A549 (cell line): ENCODE measurements around the gene EPPIN. TPM values are rescaled to one million over a fixed set of nuclear protein-coding genes. Genes with fewer than 3 reads are reported as not detected.

Experiments used
- ATAC-seq, 2 experiments: fragments of 200-7000 bp in 1 of 2; fragments of >200 bp in 1 of 2; cut with Nextera tagmentation in 1 of 2; cut with Tn5 transposase in 1 of 2; 3 replicates each; pipeline versions ENCODE4 v1.8.0 to v1.9.1; 2018 to 2020; ENCODE audit warnings: mild to moderate bottlenecking in 1 of 2, moderate library complexity in 1 of 2
- CTCF ChIA-PET: fragments of 300-600 bp; sonication (Branson Sonifier 250); formaldehyde crosslinking; extraction: SDS; loops from one replicate; lab custom pipeline; 2021; ENCODE audit warnings: antibody characterized with exemption, inconsistent platforms; lab: Yijun Ruan, JAX
- POLR2A ChIA-PET: fragments of 350-600 bp; formaldehyde crosslinking; extraction: SDS; loops from one replicate; lab custom pipeline; 2021; ENCODE audit warnings: antibody characterized with exemption, inconsistent platforms; lab: Yijun Ruan, JAX
- DNase-seq, 2 experiments: peaks; one replicate each; pipeline versions ENCODE4 v3.0.0 to v3.0.0-alpha.2; 2011 to 2016; ENCODE audit warnings: low read depth in 1 of 2, low spot score in 1 of 2
- FAIRE-seq: peaks from 2 replicates; lab custom pipeline; 2011; peaks lifted over from hg19 to GRCh38; lab: Jason Lieb, UNC
- H3K27ac ChIP-seq, 2 experiments: fragments of >200 bp; sonication (Bioruptor Twin); formaldehyde crosslinking; 3 replicates each; pipeline ENCODE4 v1.5.1; 2016 to 2017
- H3K4me1 ChIP-seq: fragments of >200 bp; sonication (Bioruptor Twin); formaldehyde crosslinking; 3 replicates; pipeline ENCODE4 v1.6.1; 2016
- H3K4me2 ChIP-seq: fragments of >200 bp; sonication (Bioruptor Twin); formaldehyde crosslinking; 3 replicates; pipeline ENCODE4 v1.6.1; 2016
- H3K4me3 ChIP-seq: fragments of >200 bp; sonication (Bioruptor Twin); formaldehyde crosslinking; 3 replicates; pipeline ENCODE4 v1.5.1; 2016
- H3K9me3 ChIP-seq: fragments of >200 bp; sonication (Bioruptor Twin); formaldehyde crosslinking; 3 replicates; pipeline ENCODE4 v1.6.1; 2016
- ATOH8 ChIP-seq: fragments of 250-450 bp; sonication (Bioruptor Pico); IDR thresholded peaks from 2 replicates; pipeline ENCODE4 v1.5.0; 2020; ENCODE audit warnings: low read depth, mild to moderate bottlenecking, moderate library complexity
- BHLHE40 ChIP-seq: IDR thresholded peaks from 2 replicates; pipeline ENCODE4 v1.6.1; 2012; ENCODE audit warnings: low read depth, low read length, inconsistent platforms
- E2F6 ChIP-seq: IDR thresholded peaks from 2 replicates; pipeline ENCODE4 v1.6.1; 2012; ENCODE audit warnings: low read depth, borderline replicate concordance
- EHF ChIP-seq: fragments of 250-450 bp; sonication (Bioruptor Pico); IDR thresholded peaks from 2 replicates; pipeline ENCODE4 v1.5.0; 2020; ENCODE audit warnings: mild to moderate bottlenecking
- EHMT2 ChIP-seq: fragments of 200-600 bp; sonication (generic); IDR thresholded peaks from 2 replicates; pipeline ENCODE4 v1.6.1; 2016; ENCODE audit warnings: antibody characterized with exemption, low read depth, mild to moderate bottlenecking, moderate library complexity
- ELK1 ChIP-seq: fragments of 150-350 bp; IDR thresholded peaks from 2 replicates; pipeline ENCODE4 v1.6.1; 2014; ENCODE audit warnings: low read depth, mild to moderate bottlenecking, low read length
- EP300 ChIP-seq, 2 experiments: fragments of >200 bp; sonication (Bioruptor Twin); formaldehyde crosslinking; IDR thresholded peaks; 2 replicates in 1 of 2; 3 replicates in 1 of 2; pipeline ENCODE4 v1.6.1; 2016 to 2017
- GATA3 ChIP-seq: IDR thresholded peaks from 2 replicates; pipeline ENCODE4 v1.6.1; 2012; ENCODE audit warnings: borderline replicate concordance
- HDAC2 ChIP-seq: fragments of 200-600 bp; sonication (generic); IDR thresholded peaks from 2 replicates; pipeline ENCODE4 v1.6.1; 2016
- HEYL ChIP-seq: fragments of 250-450 bp; sonication (Bioruptor Pico); IDR thresholded peaks from 2 replicates; pipeline ENCODE4 v1.8.0; 2021; ENCODE audit warnings: mild to moderate bottlenecking, moderate library complexity
- HMGXB4 ChIP-seq: fragments of 250-450 bp; sonication (Bioruptor Pico); IDR thresholded peaks from 2 replicates; pipeline ENCODE4 v1.5.0; 2021; ENCODE audit warnings: mild to moderate bottlenecking, moderate library complexity, borderline replicate concordance
- JUNB ChIP-seq: fragments of >200 bp; sonication (Bioruptor Twin); formaldehyde crosslinking; IDR thresholded peaks from 2 replicates; pipeline ENCODE4 v1.6.1; 2016
- NPAS2 ChIP-seq: fragments of 250-450 bp; sonication (Bioruptor Pico); IDR thresholded peaks from 2 replicates; pipeline ENCODE4 v1.8.0; 2022; ENCODE audit warnings: mild to moderate bottlenecking, moderate library complexity, borderline replicate concordance
- NR3C1 ChIP-seq: fragments of >200 bp; sonication (Bioruptor Twin); formaldehyde crosslinking; IDR thresholded peaks from 3 replicates; pipeline ENCODE4 v1.6.1; 2017
- PBX3 ChIP-seq: IDR thresholded peaks from 2 replicates; pipeline ENCODE4 v1.6.1; 2012
- PHF8 ChIP-seq: fragments of 200-600 bp; sonication (generic); IDR thresholded peaks from 2 replicates; pipeline ENCODE4 v1.6.1; 2016; ENCODE audit warnings: low read depth, mild to moderate bottlenecking, antibody characterized with exemption, moderate library complexity, borderline replicate concordance
- POLR2AphosphoS2 ChIP-seq: conservative IDR thresholded peaks from 2 replicates; pipeline ENCODE4 v1.6.1; 2012; ENCODE audit warnings: low read length, improper control_type of control experiment, inconsistent platforms
- RAD21 ChIP-seq, 2 experiments: fragments of >200 bp in 1 of 2; sonication (Bioruptor Twin) in 1 of 2; formaldehyde crosslinking in 1 of 2; IDR thresholded peaks in 1 of 2; conservative IDR thresholded peaks in 1 of 2; 2 replicates in 1 of 2; 3 replicates in 1 of 2; pipeline ENCODE4 v1.6.1; 2012 to 2018; ENCODE audit warnings: inconsistent platforms in 1 of 2
- RARB ChIP-seq: fragments of 250-450 bp; sonication (Bioruptor Pico); IDR thresholded peaks from 2 replicates; pipeline ENCODE4 v1.8.0; 2021; ENCODE audit warnings: mild to moderate bottlenecking, moderate library complexity
- RCOR1 ChIP-seq: fragments of 150-350 bp; IDR thresholded peaks from 2 replicates; pipeline ENCODE4 v1.6.1; 2014; ENCODE audit warnings: antibody characterized with exemption, low read length, low read depth
- SREBF2 ChIP-seq: fragments of 450-650 bp; IDR thresholded peaks from 2 replicates; pipeline ENCODE4 v1.6.1; 2014; ENCODE audit warnings: mild to moderate bottlenecking, moderate library complexity
- USF2 ChIP-seq: fragments of 450-650 bp; IDR thresholded peaks from 2 replicates; pipeline ENCODE4 v1.6.1; 2014; ENCODE audit warnings: antibody characterized with exemption
- ZC3H11A ChIP-seq: fragments of 450-650 bp; IDR thresholded peaks from 2 replicates; pipeline ENCODE4 v1.6.1; 2014; ENCODE audit warnings: antibody characterized with exemption, mild to moderate bottlenecking
- WGBS: methylation state at CpG from one replicate; pipeline ENCODE4 v1.1.6; 2017; ENCODE audit errors: missing lambda C conversion rate; 5-methylcytosine and 5-hydroxymethylcytosine counted together
- polyA plus RNA-seq, 4 experiments: library from polyadenylated mRNA; depleted of rRNA in 3 of 4; stranded (reverse); fragments of >200 nt; fragmentation: RNase III in 1 of 4; extraction: RNeasy Plus Mini Kit Qiagen cat#74134 plus additional on column Dnase treatment in 1 of 4; gene quantifications; 2 replicates in 3 of 4; 3 replicates in 1 of 4; pipeline ENCODE4 v1.2.3, GENCODE V29; 2011 to 2017

Gene EPPIN
- polyA plus RNA-seq, 2 of the 4 experiments (the other 2 are of a cell fraction), result not detected

GRCh38 chr20:45501600-45501999 lies 45.6 kb downstream of the EPPIN start:
- Histone ChIP-seq H3K4me2 (no peak overlapping the region), H3K27ac (no peak overlapping the region), H3K4me1 (no peaks in the 10 kb centered on the region), H3K9me3 (no peaks in the 10 kb centered on the region), H3K4me3 (no peak overlapping the region)
- CTCF ChIA-PET, result interaction anchor here (0.6 to 1.6 kb wide), 5 partner anchors 14 to 270 kb away, joined by 3 to 4 read pairs (median 3); partner anchors contain the start of gene SPINT3
- TF ChIP-seq ATOH8 (no peak), RARB (CRISPR knock-in tag) (no peak), PHF8 (no peak), HDAC2 (no peak), HEYL (CRISPR knock-in tag) (no peak), EHF (CRISPR knock-in tag) (no peak), SREBF2 (no peak), E2F6 (no peak), USF2 (no peak), ZC3H11A (no peak), NR3C1 (no peak), ELK1 (no peak), POLR2AphosphoS2 (no peak), PBX3 (no peak), JUNB (no peak), GATA3 (no peak), NPAS2 (no peak), RCOR1 (no peak), BHLHE40 (no peak), RAD21 (conservative IDR thresholded peaks at IDR 0.05 in 1 of 2, IDR thresholded peaks at IDR 0.05 in 1 of 2) (no peak)
- WGBS, result 5% methylated on average over 1 of the region's 1 CpG
- DNase-seq (no peak), FAIRE-seq (no peak), ATAC-seq (no peak)
- POLR2A ChIA-PET, result no interaction called here

GRCh38 chr20:45500022-45500421 lies 47.2 kb downstream of the EPPIN start:
- Histone ChIP-seq H3K9me3 (no peaks in the 10 kb centered on the region), H3K27ac (no peak overlapping the region), H3K4me1 (no peaks in the 10 kb centered on the region), H3K4me2 (no peak overlapping the region), H3K4me3 (no peak overlapping the region)
- FAIRE-seq, result no peak
- ATAC-seq, result no peak; a peak in 1 of 6 replicates
- ChIA-PET CTCF (interaction anchor here (1.2 kb wide), 1 partner anchor 10 kb away, joined by 3 read pairs; no protein-coding TSS in a partner anchor), POLR2A (no interaction called here)
- 31% methylated on average over 6 of the region's 6 CpGs for WGBS
- no peak for DNase-seq
- TF ChIP-seq USF2 (no peak), EHMT2 (no peak), EHF (CRISPR knock-in tag) (no peak), HMGXB4 (CRISPR knock-in tag) (no peak), NPAS2 (no peak), EP300 (IDR thresholded peaks at IDR 0.05) (no peak), E2F6 (no peak)
- TF ChIP-seq, all 56 proteins: peak for 0
